ENCODE measurements around the gene CASP14. TPM values are rescaled to one million over a fixed set of nuclear protein-coding genes. Genes with fewer than 3 reads are reported as not detected.
"Not testable (repeated sequence)": the region's sequence is repeated elsewhere in the genome, so short reads cannot be mapped to it uniquely, and the experiment has no call there.

The CASP14 gene
- total and polyA plus RNA-seq, 8 donors = not detected

- Histone ChIP-seq H3K9me3 (no peaks in the 10 kb centered on the region), H3K36me3 (no peaks in the 10 kb centered on the region), H3K4me1 (peaks cover 0 to 6% (median 3%) of the 10 kb centered on the region in 4 donors), H3K27me3 (peaks cover 0 to 56% (median 12%) of the 10 kb centered on the region in 3 donors), H3K27ac (no peak overlapping the region), H3K4me3 (no peak overlapping the region)
- intact Hi-C loops (cut with DNase I; ENCODE audit: low total_unique reads) = no loop called here
- no peak for TF ChIP-seq POLR2A (IDR thresholded peaks at IDR 0.05)
- TF ChIP-seq EP300 (IDR thresholded peaks at IDR 0.05) = no peak
- TF ChIP-seq POLR2AphosphoS5 (IDR thresholded peaks at IDR 0.05) = no peak
- no peak for TF ChIP-seq CTCF (IDR thresholded peaks at IDR 0.05)
- WGBS, 5 donors = 71 to 80% (median 78%) methylated on average over 11 of the region's 11 CpGs
- no peak for DNase-seq
Observed at GRCh38 chr19:15087182-15087581, 37.9 kb downstream of the CASP14 start.

- no peak overlapping the region for H3K4me3 ChIP-seq
- peak in 1 of 2 donors; percentile 86 for DNase-seq
- H3K27ac ChIP-seq = no peak overlapping the region
- peaks cover 0 to 7% (median 5%) of the 10 kb centered on the region in 4 donors for H3K4me1 ChIP-seq
- WGBS, 5 donors = 10 to 18% (median 16%) methylated on average over 13 of the region's 13 CpGs
- peaks cover 0 to 11% (median 0%) of the 10 kb centered on the region in 3 donors for H3K27me3 ChIP-seq
- H3K36me3 ChIP-seq = no peaks in the 10 kb centered on the region
- H3K9me3 ChIP-seq = no peaks in the 10 kb centered on the region
- intact Hi-C loops (cut with DNase I; ENCODE audit: low total_unique reads) = loop anchor here (5.0 kb wide), 1 partner anchor 60 kb away; no protein-coding TSS in a partner anchor
- TF ChIP-seq CTCF (IDR thresholded peaks at IDR 0.05) (peak in 5 of 7 experiments; percentile 20 to 76 (median 66)), POLR2AphosphoS5 (IDR thresholded peaks at IDR 0.05) (no peak)
Observed at GRCh38 chr19:15091918-15092753, 42.9 kb downstream of the CASP14 start.

GRCh38 chr19:15093001-15093400 is 43.7 kb downstream of the CASP14 start:
- WGBS, 5 donors = 76 to 87% (median 81%) methylated on average over 2 of the region's 2 CpGs
- intact Hi-C loops (cut with DNase I; ENCODE audit: low total_unique reads) = loop anchor here (5.0 kb wide), 1 partner anchor 59 kb away; no protein-coding TSS in a partner anchor
- Histone ChIP-seq H3K4me3 (no peak overlapping the region), H3K27me3 (peaks cover 0 to 4% (median 0%) of the 10 kb centered on the region in 3 donors), H3K4me1 (peaks cover 0 to 7% (median 5%) of the 10 kb centered on the region in 4 donors), H3K9me3 (no peaks in the 10 kb centered on the region), H3K27ac (no peak overlapping the region), H3K36me3 (no peaks in the 10 kb centered on the region)
- no peak for TF ChIP-seq POLR2A (IDR thresholded peaks at IDR 0.05)
- TF ChIP-seq CTCF (IDR thresholded peaks at IDR 0.05) = no peak
- no peak for TF ChIP-seq EP300 (IDR thresholded peaks at IDR 0.05)
- no peak for TF ChIP-seq POLR2AphosphoS5 (IDR thresholded peaks at IDR 0.05)
- no peak for DNase-seq

GRCh38 chr19:15096223-15096622 is 46.9 kb downstream of the CASP14 start:
- Histone ChIP-seq H3K27me3 (peaks cover 0 to 4% (median 0%) of the 10 kb centered on the region in 3 donors), H3K9me3 (no peaks in the 10 kb centered on the region), H3K4me1 (peaks cover 0 to 7% (median 5%) of the 10 kb centered on the region in 4 donors), H3K36me3 (no peaks in the 10 kb centered on the region), H3K4me3 (no peak overlapping the region), H3K27ac (no peak overlapping the region)
- 59 to 89% (median 74%) methylated on average over 3 of the region's 3 CpGs for WGBS, 5 donors
- no peak for DNase-seq
- intact Hi-C loops (cut with DNase I; ENCODE audit: low total_unique reads) = no loop called here
- TF ChIP-seq POLR2A (IDR thresholded peaks at IDR 0.05) (no peak), EP300 (IDR thresholded peaks at IDR 0.05) (no peak), POLR2AphosphoS5 (IDR thresholded peaks at IDR 0.05) (no peak)

GRCh38 chr19:15097980-15098379 is 48.7 kb downstream of the CASP14 start:
- H3K4me3 ChIP-seq; H3K9me3 ChIP-seq; intact Hi-C loops (cut with DNase I; ENCODE audit: low total_unique reads); H3K27me3 ChIP-seq; H3K36me3 ChIP-seq; H3K27ac ChIP-seq; H3K4me1 ChIP-seq; DNase-seq: not testable (repeated sequence)
- 80 to 88% (median 82%) methylated on average over 6 of the region's 6 CpGs for WGBS, 5 donors
